HG02571 (cell line): ENCODE measurements around the gene FOXK1.

Experiments used
- ATAC-seq: cut with Tn5 transposase; IDR thresholded peaks from one replicate; pipeline ENCODE4 v1.9.1; 2021; ENCODE audit warnings: mild to moderate bottlenecking, moderate library complexity; ENCODE audit not compliant: unreplicated experiment

The FOXK1 gene

GRCh38 chr7:4742852-4743251, 60.8 kb downstream of the FOXK1 start:
- no peak for ATAC-seq

GRCh38 chr7:4744391-4745264, 62.5 kb downstream of the FOXK1 start:
- peak; percentile 70 for ATAC-seq

- ATAC-seq = peak; percentile 17
These were observed 63.3 kb downstream of the FOXK1 start for GRCh38 chr7:4745265-4745919.

DNA sequence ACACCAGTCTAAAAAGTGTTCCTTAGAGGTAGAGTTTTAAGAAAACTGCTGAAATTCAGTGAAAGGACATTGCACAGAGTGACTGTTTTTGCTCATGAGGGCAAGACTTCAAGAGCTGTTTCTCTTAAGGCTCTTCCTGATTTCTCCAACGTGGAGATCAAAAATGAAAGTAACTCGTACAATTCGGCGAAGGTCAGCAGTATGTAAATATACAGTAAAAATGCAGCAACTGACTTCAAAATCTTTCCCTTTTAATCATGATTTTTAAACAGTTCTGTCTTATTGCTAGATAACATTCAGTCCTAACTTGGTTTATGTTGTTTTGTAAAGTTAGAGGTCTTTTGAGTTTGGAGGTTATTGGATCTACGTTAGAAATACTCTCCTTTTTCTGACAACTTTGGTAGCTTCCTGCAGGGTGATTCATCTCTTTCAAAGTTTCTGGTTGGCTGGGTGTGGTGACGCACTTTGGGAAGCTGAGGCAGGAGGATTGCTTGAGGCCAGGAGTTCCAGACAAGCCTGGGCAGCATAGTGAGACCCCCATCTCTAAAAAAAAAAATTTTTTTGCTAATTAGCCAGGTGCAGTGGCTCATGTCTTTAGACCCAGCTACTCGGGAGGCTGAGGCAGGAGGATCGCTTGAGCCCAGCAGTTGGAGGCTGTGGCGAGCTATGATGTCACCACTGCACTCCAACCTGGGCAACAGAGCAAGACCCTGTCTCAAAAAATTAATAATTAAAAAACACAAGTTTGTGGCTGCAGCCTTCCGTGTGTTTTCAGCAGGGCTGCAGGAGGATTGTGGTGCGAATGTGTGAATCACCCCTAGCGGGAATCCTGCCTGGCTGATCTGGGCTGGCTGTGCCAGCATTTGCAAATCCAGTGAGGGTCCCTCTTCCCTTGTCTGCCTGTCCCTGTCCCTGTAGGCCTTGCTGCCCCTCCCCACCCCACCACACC, 64.2 kb downstream of the FOXK1 start:
- no peak for ATAC-seq

DNA sequence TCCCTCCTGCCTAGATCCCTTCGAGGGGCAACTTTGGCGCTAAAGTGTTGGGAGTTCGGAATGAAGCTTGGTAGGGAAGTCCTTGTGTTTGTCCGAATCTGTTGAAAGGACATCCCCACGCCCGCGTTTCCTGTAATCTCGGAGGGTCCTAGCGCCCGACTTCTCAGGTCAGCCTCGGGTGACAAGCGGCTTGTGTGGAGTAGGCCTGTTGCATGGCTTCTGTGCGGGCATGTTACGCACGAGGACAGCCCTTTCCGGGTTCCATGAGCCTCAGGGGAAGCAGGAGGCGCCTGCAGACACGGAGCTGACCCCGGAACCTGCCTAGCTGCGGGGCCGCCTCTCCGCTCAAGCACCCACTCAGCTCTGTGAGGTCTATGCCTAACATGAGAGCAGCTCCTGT, 64.9 kb downstream of the FOXK1 start:
- no peak for ATAC-seq

GRCh38 chr7:4747746-4748145, 65.7 kb downstream of the FOXK1 start:
- no peak for ATAC-seq

DNA sequence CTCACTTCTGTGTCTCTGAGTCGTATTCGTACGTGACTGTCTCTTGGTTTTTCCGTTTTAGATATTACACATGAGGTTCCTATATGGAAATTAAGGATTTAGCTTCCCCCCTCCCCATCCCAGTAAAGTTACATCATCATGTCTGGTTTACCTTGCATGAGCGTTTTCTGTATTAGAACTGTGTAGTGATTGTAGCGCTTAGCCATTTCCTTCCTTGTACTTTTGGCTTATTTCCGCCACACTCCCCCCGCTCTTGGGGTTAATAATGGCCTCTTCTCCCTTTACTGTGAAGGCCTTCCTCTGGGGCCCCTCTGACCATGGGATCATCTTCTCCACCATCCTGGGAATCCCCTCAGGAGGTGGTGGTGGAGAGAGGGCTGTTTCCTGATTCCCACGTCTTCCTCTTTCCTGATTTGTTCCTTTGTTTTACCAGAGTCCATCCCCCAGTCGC, 66.2 kb downstream of the FOXK1 start:
- ATAC-seq = no peak

GRCh38 chr7:4749363-4749762, 67.3 kb downstream of the FOXK1 start:
- ATAC-seq = no peak

GRCh38 chr7:4749798-4750197, 67.7 kb downstream of the FOXK1 start:
- ATAC-seq = no peak

DNA sequence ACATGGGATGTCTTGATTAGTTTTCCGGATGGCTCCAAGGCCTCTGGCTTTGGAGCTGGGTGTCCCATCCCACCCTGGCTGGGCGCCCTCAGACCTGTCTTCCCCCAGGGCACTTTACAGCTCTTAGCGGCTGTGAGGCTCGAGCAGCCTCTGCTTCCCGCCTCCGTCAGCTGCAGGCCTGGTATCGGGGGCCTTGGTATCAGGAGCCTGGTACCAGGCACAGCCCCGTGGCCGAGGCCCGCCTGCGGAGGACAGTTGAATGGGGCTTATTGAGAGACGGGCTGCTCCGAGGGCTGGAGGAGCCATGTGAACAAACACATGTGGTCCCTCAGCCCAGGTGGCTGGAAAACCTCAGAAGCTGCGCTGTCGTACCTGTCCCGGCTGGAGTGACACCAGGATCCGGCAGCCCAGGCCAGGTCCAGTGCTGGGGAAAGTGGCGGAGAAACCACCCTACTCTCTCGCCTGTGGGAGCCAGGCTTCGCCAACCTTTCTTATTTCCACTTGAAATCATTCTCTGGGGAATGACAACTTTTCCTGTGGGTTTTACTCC, 69.4 kb downstream of the FOXK1 start:
- no peak for ATAC-seq

DNA sequence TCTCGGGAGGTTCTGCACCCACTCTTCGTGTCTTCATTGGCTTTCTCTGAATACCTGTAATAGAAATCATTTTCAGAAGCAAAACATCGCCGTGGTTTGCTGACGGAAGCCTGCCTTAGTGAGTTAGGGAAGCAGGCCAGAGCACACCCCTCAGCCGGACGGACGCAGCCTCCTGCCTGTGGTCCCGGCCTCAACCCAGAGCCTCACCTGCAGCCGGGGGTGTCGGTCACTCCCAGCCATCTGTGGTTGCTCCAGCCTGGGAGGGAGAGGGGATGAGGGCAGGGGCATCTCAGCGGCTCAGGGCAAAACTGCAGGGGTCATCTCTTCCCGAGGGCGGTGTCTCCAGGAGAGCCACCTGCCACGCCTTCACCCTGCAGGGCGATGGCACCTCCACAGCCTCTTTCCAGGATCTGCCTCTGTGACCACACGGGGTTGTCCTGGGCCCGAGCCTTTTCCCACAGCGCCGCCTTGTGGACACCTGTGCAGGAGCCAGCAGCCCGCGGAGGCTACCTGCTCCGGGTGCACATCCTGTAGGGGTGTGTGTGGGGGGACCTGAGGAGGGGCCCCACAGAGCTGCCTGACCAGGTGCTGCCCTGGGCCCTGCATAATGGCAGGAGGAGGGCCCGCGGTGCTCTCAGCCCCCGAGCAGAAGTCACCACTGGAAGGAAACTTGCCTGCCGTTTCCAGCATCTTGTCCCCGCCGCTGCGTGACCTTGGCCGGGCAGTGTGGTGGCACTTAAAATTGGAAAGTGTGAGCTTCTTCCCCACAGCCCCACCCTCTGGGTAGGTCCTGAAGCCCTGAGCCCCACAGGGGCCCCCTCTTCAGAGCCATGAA, 71.7 kb downstream of the FOXK1 start:
- peak; percentile 69 for ATAC-seq

DNA sequence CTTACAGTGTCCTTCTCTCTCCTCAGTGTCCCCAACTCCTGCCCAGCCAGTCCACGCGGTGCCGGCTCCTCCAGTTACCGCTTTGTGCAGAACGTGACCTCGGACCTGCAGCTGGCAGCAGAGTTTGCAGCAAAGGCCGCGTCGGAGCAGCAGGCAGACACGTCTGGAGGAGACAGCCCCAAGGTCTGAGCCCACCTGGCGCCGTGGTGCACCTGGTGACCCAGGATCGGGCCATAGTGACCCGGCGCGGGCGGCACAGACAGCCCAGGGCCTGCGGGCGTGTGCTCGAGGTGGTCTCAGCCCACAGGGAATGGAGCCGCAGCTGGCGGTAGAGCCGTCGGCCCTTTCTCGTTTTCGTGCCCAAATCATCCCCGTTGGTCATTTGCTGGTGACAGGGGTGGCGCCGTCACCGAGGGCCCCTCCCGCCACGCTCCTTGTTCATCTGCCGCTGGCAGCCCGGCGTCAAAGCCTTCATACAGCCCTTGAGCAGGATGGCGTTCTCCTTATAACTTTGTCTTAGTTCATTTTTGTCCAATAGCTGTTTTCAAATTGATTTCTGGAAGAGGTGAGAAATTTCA, 72.4 kb downstream of the FOXK1 start:
- ATAC-seq = no peak

DNA sequence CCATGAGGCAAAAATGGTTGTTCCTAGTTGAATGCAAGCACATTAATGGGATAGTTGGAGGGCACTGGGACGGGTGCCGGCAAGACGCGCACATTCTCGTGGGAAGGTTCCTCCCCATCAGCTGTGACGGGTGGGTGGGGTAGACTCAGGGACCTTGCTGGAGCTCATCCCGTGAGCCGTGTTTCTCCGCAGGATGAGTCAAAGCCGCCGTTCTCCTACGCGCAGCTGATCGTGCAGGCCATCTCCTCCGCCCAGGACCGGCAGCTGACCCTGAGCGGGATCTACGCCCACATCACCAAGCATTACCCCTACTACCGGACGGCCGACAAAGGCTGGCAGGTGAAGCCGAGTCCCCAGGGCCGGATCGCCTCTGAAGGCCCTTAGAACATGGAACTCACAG, 73.0 kb downstream of the FOXK1 start:
- no peak for ATAC-seq

DNA sequence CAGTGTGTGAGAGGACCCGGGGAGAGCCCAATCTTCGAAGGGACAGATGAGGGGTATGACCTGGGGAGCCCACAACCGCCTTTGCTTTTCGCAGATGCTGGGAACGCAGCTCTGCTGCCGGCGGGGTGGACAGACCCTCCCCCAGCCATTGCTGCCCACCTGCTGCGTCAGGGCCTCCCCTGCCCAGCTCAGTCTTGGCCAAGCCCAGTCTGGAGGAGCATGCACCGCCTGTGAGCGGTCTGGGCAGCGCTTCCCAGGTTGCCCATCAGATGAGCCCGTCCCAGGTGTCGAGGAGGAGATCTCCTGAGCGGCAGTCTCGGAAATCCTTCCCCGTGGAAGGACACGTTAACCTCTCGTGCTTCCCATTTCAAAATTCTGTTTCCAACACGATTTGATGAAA, 76.0 kb downstream of the FOXK1 start:
- ATAC-seq = no peak

GRCh38 chr7:4758791-4759190, 76.7 kb downstream of the FOXK1 start:
- no peak for ATAC-seq

DNA sequence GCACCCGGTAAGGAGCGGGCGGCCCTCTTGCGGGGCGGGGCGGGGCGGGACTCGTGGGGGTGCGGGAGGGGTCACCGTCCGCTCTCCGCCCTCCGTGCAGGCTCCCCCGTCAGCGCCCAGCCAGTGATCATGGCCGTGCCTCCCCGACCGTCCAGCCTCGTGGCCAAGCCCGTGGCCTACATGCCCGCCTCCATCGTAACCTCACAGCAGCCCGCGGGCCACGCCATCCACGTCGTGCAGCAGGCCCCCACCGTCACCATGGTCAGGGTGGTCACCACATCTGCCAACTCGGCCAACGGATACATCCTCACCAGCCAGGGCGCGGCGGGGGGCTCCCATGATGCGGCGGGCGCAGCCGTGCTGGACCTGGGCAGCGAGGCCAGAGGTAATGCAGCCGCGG, 77.1 kb downstream of the FOXK1 start:
- ATAC-seq = no peak

GRCh38 chr7:4760952-4761351, 78.9 kb downstream of the FOXK1 start:
- ATAC-seq = no peak

DNA sequence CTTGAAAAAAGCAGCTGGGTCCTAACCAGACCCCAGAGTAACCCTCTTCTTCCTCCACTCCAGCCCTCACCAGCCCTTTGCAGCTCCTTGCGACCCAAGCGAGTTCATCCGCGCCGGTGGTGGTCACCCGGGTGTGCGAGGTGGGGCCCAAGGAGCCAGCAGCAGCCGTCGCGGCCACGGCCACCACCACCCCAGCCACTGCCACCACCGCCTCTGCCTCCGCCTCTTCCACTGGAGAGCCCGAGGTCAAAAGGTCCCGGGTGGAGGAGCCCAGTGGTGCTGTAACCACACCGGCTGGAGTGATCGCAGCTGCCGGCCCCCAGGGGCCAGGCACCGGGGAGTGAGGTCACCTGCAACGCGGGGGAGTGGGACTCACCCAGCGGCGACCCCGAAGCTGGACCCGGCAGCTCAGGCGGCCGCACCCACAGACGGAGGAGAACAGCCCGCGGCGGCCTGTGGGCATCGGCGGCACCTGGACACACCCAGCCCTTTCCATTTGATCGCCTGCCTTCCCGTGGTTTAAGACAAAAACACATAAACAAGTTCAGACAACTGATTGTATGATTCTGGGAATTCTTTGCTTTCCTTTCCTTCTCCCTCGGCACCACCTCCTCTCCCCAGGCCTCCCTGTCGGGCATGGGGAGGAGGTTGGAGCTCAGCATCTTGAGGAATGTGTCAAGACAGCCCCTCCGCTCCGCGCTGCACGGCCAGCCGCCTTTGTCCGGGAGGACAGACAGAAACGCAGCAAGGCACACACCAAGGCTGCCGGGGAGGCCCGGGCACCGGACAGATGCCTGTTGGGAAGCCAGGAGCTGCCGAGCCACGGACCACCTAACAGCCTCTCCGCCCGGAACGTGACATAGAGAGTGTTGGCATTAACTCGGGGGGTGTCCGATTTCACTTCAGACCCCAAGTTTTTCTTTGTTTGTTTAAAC, 80.3 kb downstream of the FOXK1 start:
- no peak for ATAC-seq
